Immature natural killer cell (primary cell): ENCODE measurements around the gene URM1. TPM values are rescaled to one million over a fixed set of nuclear protein-coding genes. Genes with fewer than 3 reads are reported as not detected.
"Not testable (repeated sequence)": the region's sequence is repeated elsewhere in the genome, so short reads cannot be mapped to it uniquely, and the experiment has no call there.

Experiments used
- DNase-seq, 3 donors: peaks; one replicate each; pipeline ENCODE4 v3.0.0; 2022; ENCODE audit warnings: mixed read lengths in 1 of 3
- H3K27ac Mint-ChIP-seq, 6 donors: one replicate each; pipeline ENCODE4 v1.8.0; 2020; ENCODE audit warnings: mixed read lengths in 6 of 6, mild to moderate bottlenecking in 5 of 6, inconsistent platforms in 4 of 6, moderate library complexity in 3 of 6
- H3K27me3 Mint-ChIP-seq, 3 donors: one replicate each; pipeline ENCODE4 v1.8.0; 2020 to 2021; ENCODE audit warnings: low read depth in 3 of 3, mild to moderate bottlenecking in 3 of 3, mixed read lengths in 3 of 3, moderate library complexity in 3 of 3, inconsistent platforms in 1 of 3
- H3K36me3 Mint-ChIP-seq, 3 donors: one replicate each; pipeline ENCODE4 v1.8.0; 2020; ENCODE audit warnings: mixed read lengths in 3 of 3, inconsistent platforms in 2 of 3, mild to moderate bottlenecking in 2 of 3
- H3K4me1 Mint-ChIP-seq, 2 donors: one replicate each; pipeline ENCODE4 v1.8.0; 2020; ENCODE audit warnings: inconsistent platforms in 2 of 2, mild to moderate bottlenecking in 2 of 2, mixed read lengths in 2 of 2, moderate library complexity in 1 of 2
- H3K4me3 Mint-ChIP-seq, 5 donors: one replicate each; pipeline ENCODE4 v1.8.0; 2020; ENCODE audit warnings: mild to moderate bottlenecking in 5 of 5, mixed read lengths in 5 of 5, inconsistent platforms in 3 of 5, moderate library complexity in 3 of 5
- H3K9me3 Mint-ChIP-seq, 6 donors: one replicate each; pipeline ENCODE4 v1.8.0; 2020; ENCODE audit warnings: mild to moderate bottlenecking in 6 of 6, mixed read lengths in 6 of 6, inconsistent platforms in 4 of 6, moderate library complexity in 3 of 6
- polyA plus RNA-seq, 3 donors: library from polyadenylated mRNA; unstranded; fragments of 300-500 nt; fragmentation: Illumina TruSeq; gene quantifications; one replicate each; pipeline ENCODE4 v1.2.3, GENCODE V29; 2021

The URM1 gene
- 10 to 100 TPM; 52.6 to 70.1 (median 61.5) TPM for polyA plus RNA-seq

- Mint-ChIP-seq H3K4me3 (peak within 1 kb of the TSS; percentile 95 to 99 (median 96)), H3K4me1 (peaks cover 35 to 39% of the 10 kb centered on the region in 2 donors)
Observed at GRCh38 chr9:128370752-128371629, at the start of gene URM1. Gene URM1, plus strand, starts transcription at chr9:128371374. Its CDS starts 7 bp downstream, at chr9:128371381.

DNA sequence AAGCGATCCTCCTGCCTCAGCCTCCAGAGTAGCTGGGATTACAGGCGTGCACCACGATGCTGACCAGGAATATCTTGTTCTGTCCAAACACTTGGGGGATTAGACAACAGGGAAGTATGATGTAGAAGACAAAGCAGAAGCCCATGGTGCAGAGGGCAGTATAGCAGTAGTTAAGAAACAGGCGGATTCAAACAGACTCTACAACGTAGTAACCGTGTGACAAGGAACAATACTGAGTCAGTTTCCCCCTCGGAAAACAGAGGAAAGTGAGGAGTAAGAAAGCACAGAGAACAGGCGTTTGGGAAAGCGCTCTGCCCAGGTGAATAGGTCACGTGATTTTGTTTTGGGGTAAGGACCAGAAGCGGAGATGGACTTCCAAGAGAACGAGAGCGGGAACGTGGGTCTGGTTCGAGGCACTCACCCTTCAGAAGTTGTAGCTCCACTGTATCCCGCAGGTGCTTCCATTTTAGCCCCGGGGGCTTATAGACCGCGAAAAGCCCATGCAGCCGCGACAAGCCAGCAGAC, 49.2 kb upstream of the URM1 start:
- Mint-ChIP-seq H3K4me1 (peaks cover 30% of the 10 kb centered on the region in 2 donors), H3K9me3 (no peaks in the 10 kb centered on the region), H3K27me3 (peaks cover 5 to 12% (median 11%) of the 10 kb centered on the region in 3 donors), H3K36me3 (peaks cover 0 to 8% (median 7%) of the 10 kb centered on the region in 3 donors), H3K4me3 (peak overlapping the region; percentile 95 to 98 (median 98)), H3K27ac (peak overlapping the region; percentile 96 to 99 (median 98))
- DNase-seq, result no peak

More at GRCh38 chr9:128370752-128371629, at the start of gene URM1:
- peak within 1 kb of the TSS; percentile 95 to 99 (median 98) for H3K27ac Mint-ChIP-seq
- DNase-seq, result peak; percentile 94 to 96 (median 95)
- H3K27me3 Mint-ChIP-seq, result peaks cover 2 to 16% (median 4%) of the 10 kb centered on the region in 3 donors
- H3K36me3 Mint-ChIP-seq, result peaks cover 0 to 4% (median 0%) of the 10 kb centered on the region in 3 donors
- H3K9me3 Mint-ChIP-seq, result no peaks in the 10 kb centered on the region

DNA sequence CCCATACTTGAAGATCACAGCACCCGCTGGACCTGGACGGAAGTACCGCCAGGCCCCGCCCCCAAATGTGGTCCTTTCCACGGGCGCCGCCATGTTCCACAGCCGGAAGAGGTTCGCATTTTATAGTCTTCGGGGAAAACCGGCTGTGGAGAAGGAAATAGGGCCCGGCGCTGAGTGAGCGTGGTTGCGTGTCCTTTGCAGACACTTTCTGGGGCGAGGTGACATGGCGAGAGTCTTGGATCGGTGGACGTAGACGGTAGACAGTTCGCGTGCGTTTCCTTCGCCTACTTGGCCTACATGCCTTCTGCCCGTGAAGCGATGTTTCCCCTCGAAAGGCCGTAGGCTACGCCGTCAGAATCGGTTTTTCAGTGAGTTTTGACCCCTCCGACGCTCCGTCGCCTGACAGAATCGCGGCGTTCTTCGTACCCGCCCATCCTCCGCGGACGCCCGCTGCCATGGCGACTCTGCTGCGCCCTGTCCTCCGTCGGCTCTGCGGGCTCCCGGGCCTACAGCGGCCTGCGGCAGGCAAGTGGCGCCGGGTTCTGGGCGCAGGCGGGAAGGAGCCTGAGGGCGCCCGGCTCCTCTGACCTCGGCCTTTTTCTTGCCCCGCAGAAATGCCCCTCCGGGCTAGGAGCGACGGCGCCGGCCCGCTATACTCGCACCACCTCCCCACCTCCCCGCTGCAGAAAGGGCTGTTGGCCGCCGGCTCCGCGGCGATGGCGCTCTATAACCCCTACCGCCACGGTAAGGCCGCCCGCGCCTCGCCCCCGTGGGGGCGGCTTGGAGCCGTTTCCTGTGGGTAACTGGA, 48.6 kb upstream of the URM1 start, which contains the start of the genes COQ4 and TRUB2:
TSS of gene COQ4 (plus strand) at position 436 of the 808 bp plus-strand sequence. CDS start at position 456, 20 bp downstream.
TSS of gene TRUB2 (minus strand) at position 44 of the 808 bp plus-strand sequence. CDS start at position 5, 39 bp downstream.
- H3K9me3 Mint-ChIP-seq, result no peaks in the 10 kb centered on the region
- H3K4me1 Mint-ChIP-seq, result peaks cover 30% of the 10 kb centered on the region in 2 donors
- peaks cover 0 to 7% (median 6%) of the 10 kb centered on the region in 3 donors for H3K36me3 Mint-ChIP-seq
- H3K27ac Mint-ChIP-seq, result peak within 1 kb of the TSS; percentile 96 to 99 (median 98)
- H3K4me3 Mint-ChIP-seq, result peak within 1 kb of the TSS; percentile 95 to 98 (median 98)
- peak; percentile 93 to 94 (median 94) for DNase-seq
- H3K27me3 Mint-ChIP-seq, result peaks cover 5 to 12% (median 11%) of the 10 kb centered on the region in 3 donors

DNA sequence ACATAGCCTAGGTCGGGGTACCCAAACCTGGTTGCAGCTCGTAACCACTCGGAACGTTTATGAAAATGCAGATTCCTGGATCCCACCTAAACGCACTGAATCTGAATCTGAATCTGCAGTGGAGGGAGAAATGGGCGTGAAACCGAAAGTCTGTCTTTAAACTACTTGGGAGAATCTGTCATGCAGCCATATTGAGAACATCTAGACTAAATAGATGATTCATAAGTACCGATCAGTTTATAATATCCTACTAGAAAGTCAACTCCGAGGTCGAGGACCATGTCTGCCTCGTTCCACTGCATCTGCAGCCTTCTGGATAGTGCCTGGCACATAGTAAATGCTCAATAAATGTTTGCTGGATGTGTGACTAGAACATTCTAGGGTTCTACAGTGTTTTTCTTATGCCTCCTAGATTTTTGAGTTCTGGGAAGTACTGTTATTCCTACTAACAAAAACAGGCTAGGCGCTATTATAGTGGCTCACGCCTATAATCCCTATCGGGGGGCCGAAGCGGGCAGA, 47.9 kb upstream of the URM1 start:
- no peak for DNase-seq
- peaks cover 0 to 7% (median 4%) of the 10 kb centered on the region in 3 donors for H3K36me3 Mint-ChIP-seq
- H3K4me1 Mint-ChIP-seq, result peaks cover 30% of the 10 kb centered on the region in 2 donors
- H3K4me3 Mint-ChIP-seq, result peak overlapping the region; percentile 95 to 98 (median 98)
- H3K9me3 Mint-ChIP-seq, result no peaks in the 10 kb centered on the region
- H3K27ac Mint-ChIP-seq, result peak overlapping the region; percentile 81 to 99 (median 96)
- H3K27me3 Mint-ChIP-seq, result peaks cover 5 to 12% (median 11%) of the 10 kb centered on the region in 3 donors

DNA sequence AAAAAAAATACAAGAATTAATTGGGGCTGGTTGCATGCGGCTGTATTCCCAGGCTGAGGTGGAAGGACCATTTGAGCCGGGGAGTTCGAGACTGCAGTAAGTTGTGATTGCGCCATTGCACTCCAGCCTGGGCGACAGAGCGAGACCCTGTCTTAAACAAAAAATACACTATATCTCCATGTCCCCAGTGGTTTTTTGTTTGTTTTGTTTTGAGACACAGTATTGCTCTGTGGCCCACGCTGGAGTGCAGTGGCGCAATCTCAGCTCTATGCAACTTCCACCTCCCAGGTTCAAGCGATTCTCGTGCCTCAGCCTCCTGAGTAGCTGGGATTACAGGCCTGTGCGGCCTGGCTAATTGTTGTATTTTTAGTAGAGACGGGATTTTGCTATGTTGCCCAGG, 47.4 kb upstream of the URM1 start:
- Mint-ChIP-seq H3K27ac (peak overlapping the region; percentile 81 to 99 (median 96)), H3K4me1 (peaks cover 30% of the 10 kb centered on the region in 2 donors), H3K36me3 (peaks cover 0 to 7% (median 4%) of the 10 kb centered on the region in 3 donors), H3K9me3 (no peaks in the 10 kb centered on the region), H3K27me3 (peaks cover 5 to 12% (median 11%) of the 10 kb centered on the region in 3 donors), H3K4me3 (peak overlapping the region; percentile 67 to 98 (median 98))
- no peak for DNase-seq

DNA sequence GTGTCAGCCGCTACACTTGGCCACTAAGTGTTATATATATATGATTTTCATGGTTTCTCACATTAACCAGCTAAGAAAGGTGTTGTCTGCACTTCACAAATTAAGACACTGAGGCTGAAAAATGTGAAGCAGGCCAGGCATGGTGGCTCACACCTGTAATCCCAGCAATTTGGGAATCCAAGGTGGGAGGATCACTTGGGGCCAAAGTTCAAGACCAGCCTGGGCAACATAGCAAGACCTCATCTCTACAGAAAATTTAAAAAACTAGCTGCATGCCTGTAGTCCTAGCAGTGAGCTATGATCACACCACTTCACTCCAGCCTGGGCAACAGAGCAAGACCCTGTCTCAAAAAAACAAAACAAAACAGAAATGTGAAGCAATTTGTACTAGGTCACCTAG, 46.8 kb upstream of the URM1 start:
- peaks cover 30% of the 10 kb centered on the region in 2 donors for H3K4me1 Mint-ChIP-seq
- peaks cover 0 to 7% (median 4%) of the 10 kb centered on the region in 3 donors for H3K36me3 Mint-ChIP-seq
- H3K4me3 Mint-ChIP-seq, result peak overlapping the region in 3 of 5 donors; percentile 35 to 67 (median 54)
- H3K27ac Mint-ChIP-seq, result peak overlapping the region in 4 of 6 donors; percentile 12 to 96 (median 48)
- H3K27me3 Mint-ChIP-seq, result peaks cover 5 to 12% (median 11%) of the 10 kb centered on the region in 3 donors
- DNase-seq, result no peak
- no peaks in the 10 kb centered on the region for H3K9me3 Mint-ChIP-seq

DNA sequence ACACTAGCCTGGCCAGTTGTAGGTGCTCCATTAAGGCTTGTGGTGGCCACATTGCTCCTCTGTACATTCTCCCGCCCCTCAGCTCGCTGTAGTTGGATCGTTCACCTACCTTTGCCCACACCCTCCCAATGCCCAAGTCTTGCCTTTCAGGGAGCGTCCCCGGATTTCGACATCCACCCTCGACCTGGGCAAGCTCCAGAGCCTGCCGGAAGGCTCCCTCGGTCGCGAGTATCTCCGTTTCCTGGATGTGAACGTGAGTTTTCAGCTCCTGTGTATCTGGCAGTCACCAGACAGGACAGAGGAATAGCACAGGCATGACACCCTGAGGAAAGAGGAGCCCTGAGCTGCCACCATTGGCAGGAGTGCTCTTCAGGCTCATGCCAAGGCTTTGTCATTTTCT, 45.5 kb upstream of the URM1 start:
- H3K9me3 Mint-ChIP-seq, result no peaks in the 10 kb centered on the region
- no peak overlapping the region for H3K27ac Mint-ChIP-seq
- H3K36me3 Mint-ChIP-seq, result peaks cover 0 to 7% (median 4%) of the 10 kb centered on the region in 3 donors
- peaks cover 30% of the 10 kb centered on the region in 2 donors for H3K4me1 Mint-ChIP-seq
- H3K27me3 Mint-ChIP-seq, result peaks cover 5 to 12% (median 11%) of the 10 kb centered on the region in 3 donors
- H3K4me3 Mint-ChIP-seq, result no peak overlapping the region
- no peak for DNase-seq

- Mint-ChIP-seq H3K27ac (no peak overlapping the region), H3K4me3 (no peak overlapping the region), H3K9me3 (no peaks in the 10 kb centered on the region), H3K4me1 (no peaks in the 10 kb centered on the region), H3K36me3 (peaks cover 0 to 3% (median 3%) of the 10 kb centered on the region in 3 donors), H3K27me3 (peaks cover 0 to 2% (median 0%) of the 10 kb centered on the region in 3 donors)
- DNase-seq, result no peak
Observed at GRCh38 chr9:128333451-128333869, 37.7 kb upstream of the URM1 start.

DNA sequence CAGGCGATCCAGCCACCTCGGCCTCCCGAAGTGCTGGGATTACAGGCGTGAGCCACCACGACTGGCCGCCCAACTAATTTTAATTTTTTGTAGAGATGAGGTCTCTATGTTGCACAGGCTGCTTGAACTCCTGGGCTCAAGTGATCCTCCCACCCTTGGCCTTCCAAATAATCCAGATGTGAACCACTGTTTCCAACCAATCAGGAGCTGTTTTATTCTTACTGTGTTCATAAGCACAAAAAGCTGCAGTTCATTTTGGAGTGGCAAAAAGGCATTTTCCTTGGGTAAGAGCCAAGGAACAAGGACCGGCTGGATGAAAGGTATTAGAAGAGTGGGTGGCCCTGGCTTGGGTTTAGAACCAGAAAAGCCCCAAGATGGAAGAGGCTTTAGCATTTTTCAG, 36.0 kb upstream of the URM1 start:
- no peak overlapping the region for H3K27ac Mint-ChIP-seq
- no peak overlapping the region for H3K4me3 Mint-ChIP-seq
- peaks cover 0 to 3% (median 3%) of the 10 kb centered on the region in 3 donors for H3K36me3 Mint-ChIP-seq
- H3K4me1 Mint-ChIP-seq, result peaks cover 0 to 6% of the 10 kb centered on the region in 2 donors
- no peak for DNase-seq
- H3K9me3 Mint-ChIP-seq, result no peaks in the 10 kb centered on the region
- H3K27me3 Mint-ChIP-seq, result peaks cover 0 to 2% (median 2%) of the 10 kb centered on the region in 3 donors

GRCh38 chr9:128335914-128336313, 35.3 kb upstream of the URM1 start:
- H3K27ac Mint-ChIP-seq, result peak overlapping the region in 2 of 6 donors; percentile 44 to 48
- H3K4me1 Mint-ChIP-seq, result peaks cover under 1 to 6% of the 10 kb centered on the region in 2 donors
- H3K9me3 Mint-ChIP-seq, result no peaks in the 10 kb centered on the region
- H3K27me3 Mint-ChIP-seq, result peaks cover 0 to 2% (median 2%) of the 10 kb centered on the region in 3 donors
- no peak for DNase-seq
- H3K4me3 Mint-ChIP-seq, result no peak overlapping the region
- H3K36me3 Mint-ChIP-seq, result peaks cover 0 to 3% (median 3%) of the 10 kb centered on the region in 3 donors

DNA sequence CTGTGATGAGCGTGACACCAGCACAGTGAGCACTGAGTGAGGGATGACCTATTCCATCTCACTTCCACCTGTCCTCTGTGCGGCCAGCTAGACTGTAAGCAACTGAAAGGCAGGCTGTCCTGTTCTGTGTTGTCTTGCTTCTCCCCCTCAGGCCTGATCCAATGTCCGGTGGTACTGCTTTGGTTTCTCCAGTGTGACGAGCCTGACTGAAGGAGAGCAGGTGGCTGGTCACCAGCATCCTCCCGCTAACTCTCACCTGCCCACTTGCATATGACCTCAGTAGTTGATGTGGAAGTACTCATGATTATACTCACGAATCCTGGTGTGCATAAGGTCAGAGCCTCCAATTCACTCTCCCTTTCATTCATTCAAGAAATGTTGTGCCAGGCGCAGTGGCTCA, 33.2 kb upstream of the URM1 start:
- peak overlapping the region in 1 of 5 donors; percentile 27 for H3K4me3 Mint-ChIP-seq
- H3K4me1 Mint-ChIP-seq, result peaks cover 8 to 12% of the 10 kb centered on the region in 2 donors
- peaks cover 0 to 1% (median 0%) of the 10 kb centered on the region in 3 donors for H3K36me3 Mint-ChIP-seq
- DNase-seq, result no peak
- H3K27me3 Mint-ChIP-seq, result peaks cover 2 to 4% (median 4%) of the 10 kb centered on the region in 3 donors
- H3K27ac Mint-ChIP-seq, result no peak overlapping the region
- no peaks in the 10 kb centered on the region for H3K9me3 Mint-ChIP-seq

DNA sequence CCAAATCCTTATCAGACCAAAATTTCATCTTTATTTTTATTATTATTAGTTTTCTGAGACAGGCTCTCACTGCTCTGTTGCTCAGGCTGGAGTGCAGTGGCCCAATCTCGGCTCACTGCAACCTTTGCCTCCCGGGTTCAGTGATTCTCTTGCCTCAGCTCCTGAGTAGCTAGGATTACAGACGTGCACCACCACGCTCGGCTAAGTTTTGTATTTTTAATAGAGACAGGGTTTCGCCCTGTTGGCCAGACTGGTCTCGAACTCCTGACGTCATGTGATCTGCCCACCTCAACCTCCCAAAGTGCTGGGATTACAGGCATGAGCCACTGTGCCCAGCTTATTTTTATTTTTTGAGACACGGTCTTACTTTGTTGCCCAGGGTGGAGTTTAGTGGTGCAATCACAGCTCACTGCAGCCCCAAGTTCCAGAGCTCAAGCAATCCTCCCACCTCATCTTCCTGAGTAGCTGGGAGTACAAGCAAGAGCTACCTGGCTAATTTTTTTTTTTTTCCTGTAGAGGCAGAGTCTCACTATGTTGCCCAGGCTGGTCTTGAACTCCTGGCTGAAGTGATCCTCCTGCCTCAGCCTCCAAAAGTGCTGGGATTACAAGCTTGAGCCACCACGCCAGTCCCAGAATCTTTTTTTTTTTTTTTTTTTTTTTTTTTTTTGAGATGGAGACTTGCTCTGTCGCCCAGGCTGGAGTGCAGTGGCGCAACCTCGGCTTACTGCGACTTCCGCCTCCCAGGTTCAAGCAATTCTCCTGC, 32.1 kb upstream of the URM1 start:
- H3K4me3 Mint-ChIP-seq, result peak overlapping the region; percentile 33 to 94 (median 88)
- H3K27ac Mint-ChIP-seq, result not testable (repeated sequence)

More for the DNA sequence above, 32.1 kb upstream of the URM1 start:
- H3K4me1 Mint-ChIP-seq, result peaks cover 8 to 12% of the 10 kb centered on the region in 2 donors
- not testable (repeated sequence) for H3K9me3 Mint-ChIP-seq, H3K27me3 Mint-ChIP-seq, H3K36me3 Mint-ChIP-seq, DNase-seq
